K562 (cell line): ENCODE data around the gene COX6A1. TPM values are rescaled to one million over a fixed set of nuclear protein-coding genes. Genes with fewer than 3 reads are reported as not detected.

ENCODE experiments used
- CCNT2 ChIP-seq: IDR thresholded peaks from 2 replicates; pipeline ENCODE4 v1.6.1; 2011; ENCODE audit warnings: borderline replicate concordance, low read depth, mild to moderate bottlenecking, moderate library complexity, mixed read lengths, low read length; ENCODE audit not compliant: insufficient read length; ENCODE audit errors: extremely low read depth
- CTCFL ChIP-seq: IDR thresholded peaks from 2 replicates; pipeline ENCODE4 v1.6.1; 2011; ENCODE audit warnings: borderline replicate concordance, low read depth, mild to moderate bottlenecking, moderate library complexity, low read length; ENCODE audit not compliant: insufficient read depth, poor library complexity, severe bottlenecking
- FIP1L1 ChIP-seq: fragments of 200-400 bp; formaldehyde crosslinking; IDR thresholded peaks from 2 replicates; pipeline ENCODE4 v1.6.1; 2018; ENCODE audit warnings: mild to moderate bottlenecking, low read depth, low read length; ENCODE audit not compliant: poor library complexity, severe bottlenecking
- FOXM1 ChIP-seq, 2 experiments: fragments of 450-650 bp in 1 of 2; sonication (generic) in 1 of 2; formaldehyde crosslinking in 1 of 2; IDR thresholded peaks; 2 replicates each; pipeline versions ENCODE4 v1.6.1 to v1.9.0; 2017 to 2022; ENCODE audit warnings: low read depth in 2 of 2, mild to moderate bottlenecking in 2 of 2, missing genetic modification reagents in 1 of 2, moderate library complexity in 1 of 2
- GTF2E2 ChIP-seq: fragments of 200-800 bp; sonication (Bioruptor generic); IDR thresholded peaks from 2 replicates; pipeline ENCODE4 v1.6.1; 2016; ENCODE audit warnings: missing genetic modification characterization, missing compliant biosample characterization
- LCOR ChIP-seq: sonication (generic); formaldehyde crosslinking; IDR thresholded peaks from 2 replicates; pipeline ENCODE4 v1.8.0; 2022; ENCODE audit warnings: mild to moderate bottlenecking, missing genetic modification reagents
- MAZ ChIP-seq, 2 experiments: fragments of 450-650 bp in 1 of 2; sonication (generic) in 1 of 2; formaldehyde crosslinking; IDR thresholded peaks in 1 of 2; conservative IDR thresholded peaks in 1 of 2; 2 replicates each; pipeline versions ENCODE4 v1.4.0 to v1.5.0; 2020; ENCODE audit warnings: mild to moderate bottlenecking in 1 of 2, missing genetic modification reagents in 1 of 2
- MNT ChIP-seq, 2 experiments: fragments of 450-650 bp; conservative IDR thresholded peaks; 2 replicates each; pipeline ENCODE4 v1.6.1; 2017; ENCODE audit warnings: mild to moderate bottlenecking in 2 of 2, moderate library complexity in 2 of 2
- PBX2 ChIP-seq, 2 experiments: IDR thresholded peaks in 1 of 2; conservative IDR thresholded peaks in 1 of 2; 2 replicates each; pipeline ENCODE4 v1.6.1; 2016; ENCODE audit warnings: low read depth in 2 of 2, mild to moderate bottlenecking in 1 of 2, missing compliant biosample characterization in 1 of 2, missing genetic modification characterization in 1 of 2, moderate library complexity in 1 of 2
- SPI1 ChIP-seq: IDR thresholded peaks from 2 replicates; pipeline ENCODE4 v1.6.1; 2011; ENCODE audit warnings: low read depth, low read length, control low read depth, borderline replicate concordance
- TAL1 ChIP-seq: fragments of 450-650 bp; IDR thresholded peaks from 2 replicates; pipeline ENCODE4 v1.6.1; 2016; ENCODE audit warnings: mild to moderate bottlenecking
- ZBTB7A ChIP-seq: IDR thresholded peaks from 2 replicates; pipeline ENCODE4 v1.6.1; 2011; ENCODE audit warnings: low read depth, mild to moderate bottlenecking, low read length, moderate library complexity, borderline replicate concordance; ENCODE audit not compliant: control insufficient read depth
- ZNF444 ChIP-seq: fragments of 250-450 bp; sonication (Bioruptor Pico); IDR thresholded peaks from 2 replicates; pipeline ENCODE4 v1.4.0; 2020; ENCODE audit warnings: mild to moderate bottlenecking, moderate library complexity
- ZNF740 ChIP-seq, 3 experiments: fragments of 200-800 bp in 1 of 3; sonication (Bioruptor generic) in 1 of 3; sonication (generic) in 1 of 3; formaldehyde crosslinking in 1 of 3; IDR thresholded peaks; 2 replicates each; pipeline versions ENCODE4 v1.6.1 to v1.8.0; 2016 to 2022; ENCODE audit warnings: mild to moderate bottlenecking in 2 of 3, missing compliant biosample characterization in 2 of 3, missing genetic modification characterization in 2 of 3, missing genetic modification reagents in 1 of 3
- polyA plus RNA-seq, 8 experiments: library from polyadenylated mRNA; depleted of rRNA in 4 of 8; stranded (reverse) in 5 of 8; unstranded in 3 of 8; fragments of >200 nt; fragmentation: Nextera tagmentation in 2 of 8; fragmentation: Illumina TruSeq in 1 of 8; extraction: Ambion mirVana in 2 of 8; extraction: Trizol in 1 of 8; gene quantifications; 2 replicates each; pipeline versions ENCODE4 v1.2.1 to v1.2.3, GENCODE V29; 2011 to 2014; ENCODE audit warnings: inconsistent platforms in 1 of 8, missing spikeins in 1 of 8
- total RNA-seq, 7 experiments: library from RNA; depleted of rRNA in 6 of 7; stranded (reverse); fragments of >200 nt in 6 of 7; fragmentation: Illumina TruSeq in 2 of 7; extraction: Trizol in 2 of 7; gene quantifications; 2 replicates each; pipeline versions ENCODE4 v1.2.1 to v1.2.3, GENCODE V29; 2011 to 2021; ENCODE audit warnings: low replicate concordance in 1 of 7

Gene COX6A1
- total and polyA plus RNA-seq, 9 of the 15 experiments (the other 6 are each of a cell fraction or from before 2014, with no cell fraction given), result 414 to 4,142 (median 931) TPM

DNA sequence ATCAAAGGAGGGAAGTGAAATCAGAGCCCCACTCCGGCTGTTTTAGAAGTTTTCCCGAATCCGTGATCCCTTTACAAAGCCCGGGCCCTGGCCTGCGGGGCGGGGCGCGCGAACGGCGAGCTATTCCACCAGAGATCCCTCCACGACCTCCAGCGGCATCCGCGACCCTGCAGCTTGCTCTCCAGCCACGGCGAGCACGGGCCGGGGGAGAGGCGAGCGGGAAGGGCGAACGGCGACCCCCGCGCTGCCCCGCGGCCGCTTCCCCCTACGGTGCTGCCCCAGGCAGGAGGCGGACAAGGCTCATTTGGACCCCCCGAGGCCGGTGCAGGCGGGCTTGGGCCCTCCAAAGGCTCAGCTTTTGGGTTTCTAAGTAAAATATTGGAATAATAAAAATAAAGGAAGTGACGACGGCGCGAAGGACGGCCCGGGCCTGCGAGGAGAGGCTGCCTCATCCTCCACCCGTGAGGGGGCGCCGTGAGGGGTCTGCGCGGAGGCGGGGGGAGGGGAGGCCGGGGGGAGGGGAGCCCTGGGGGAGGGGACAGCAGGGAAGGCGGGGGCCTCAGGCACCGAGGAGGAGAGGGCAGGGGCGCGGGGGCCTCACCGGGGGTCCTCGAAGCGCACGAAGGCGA, 31.0 kb downstream of the COX6A1 start (continued):
- TF ChIP-seq FIP1L1, result peak; percentile 44
- TF ChIP-seq MNT (conservative IDR thresholded peaks at IDR 0.05), result 0 out of 4 replicates have a peak, but pooled peaks of 1 of the 2 experiments have one; percentile 20
- TF ChIP-seq TAL1, result peak; percentile 10; the same call in 1 of the 2 replicates
- TF ChIP-seq ZNF444 (CRISPR knock-in tag), result 0 out of 2 replicates have a peak, but pooled peaks have one; percentile 56
- no peak for TF ChIP-seq ZNF740 (CRISPR knock-in tag; IDR thresholded peaks at IDR 0.05)
- peak in 1 of 2 experiments; percentile 52; a peak in 1 of 4 replicates for TF ChIP-seq ZNF740 (tag; IDR thresholded peaks at IDR 0.05)
- TF ChIP-seq MAZ (CRISPR knock-in tag; conservative IDR thresholded peaks at IDR 0.05 in 1 of 2, IDR thresholded peaks at IDR 0.05 in 1 of 2), result peak in 1 of 2 experiments; percentile 5; a peak in 2 of 4 replicates
- TF ChIP-seq GTF2E2 (tag), result no peak
- peak; percentile 14 for TF ChIP-seq CCNT2
- TF ChIP-seq CTCFL, result peak; percentile 91
- TF ChIP-seq PBX2 (CRISPR knock-in tag; IDR thresholded peaks at IDR 0.05; ENCODE audit: low read depth), result no peak
- TF ChIP-seq PBX2 (tag; conservative IDR thresholded peaks at IDR 0.05; ENCODE audit: low read depth), result no peak
- TF ChIP-seq FOXM1 (IDR thresholded peaks at IDR 0.05; ENCODE audit: low read depth), result no peak
- 0 out of 2 replicates have a peak, but pooled peaks have one; percentile 7 for TF ChIP-seq FOXM1 (CRISPR knock-in tag; IDR thresholded peaks at IDR 0.05; ENCODE audit: low read depth)
- peak; percentile 88 for TF ChIP-seq ZBTB7A
- TF ChIP-seq LCOR, result 0 out of 2 replicates have a peak, but pooled peaks have one; percentile 7
- peak; percentile 66; the same call in 1 of the 2 replicates for TF ChIP-seq SPI1
